HG03095 (cell line): Measurements from ENCODE around the gene MRGPRX2.

Experiments
- ATAC-seq: cut with Tn5 transposase; IDR thresholded peaks from one replicate; pipeline ENCODE4 v1.9.1; 2021; ENCODE audit warnings: moderate library complexity; ENCODE audit not compliant: unreplicated experiment

The MRGPRX2 gene

DNA sequence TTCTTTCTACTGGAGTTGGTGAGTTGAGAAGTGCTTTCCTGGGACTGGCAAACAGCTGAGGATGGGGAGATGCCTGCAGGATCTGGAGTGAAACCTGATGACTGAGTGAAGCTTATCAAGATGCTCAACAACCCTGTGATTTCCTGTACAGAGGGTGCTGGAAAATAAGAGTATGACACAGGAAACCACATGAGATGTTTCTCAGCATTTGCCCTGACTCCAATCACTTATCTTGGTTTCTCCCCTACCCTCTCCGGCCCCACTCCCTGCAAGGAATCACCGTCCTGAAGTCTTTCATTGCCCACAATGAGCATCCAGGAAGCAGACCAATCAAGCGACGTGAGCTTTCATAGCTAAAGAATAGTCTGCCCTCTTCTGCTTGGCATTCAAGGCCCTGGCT, at the start of gene MRGPRX2:
Gene MRGPRX2, minus strand, starts transcription at position 89 of the 400 bp plus-strand sequence. CDS start 4,315 bp downstream, outside the sequence.
- ATAC-seq: no peak

DNA sequence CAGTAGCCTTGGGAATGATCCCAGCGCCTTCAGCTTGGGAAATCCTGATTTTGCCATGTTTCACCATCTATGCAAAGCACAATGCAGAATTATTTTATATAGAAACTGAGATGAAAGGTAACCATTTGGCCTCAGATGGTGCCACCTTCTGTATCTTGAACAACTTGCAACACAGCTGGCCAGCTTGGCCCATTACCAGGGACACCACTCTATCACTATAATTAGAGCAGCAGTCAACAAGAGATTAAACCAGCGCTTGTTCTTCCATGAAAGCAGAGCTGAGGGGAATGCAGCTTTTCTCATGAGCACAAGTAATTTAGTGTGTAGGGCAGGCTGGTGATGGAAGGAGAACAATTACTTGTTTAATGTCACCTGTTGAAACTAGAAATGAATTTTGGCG, 49.8 kb upstream of the MRGPRX2 start:
- ATAC-seq: no peak

DNA sequence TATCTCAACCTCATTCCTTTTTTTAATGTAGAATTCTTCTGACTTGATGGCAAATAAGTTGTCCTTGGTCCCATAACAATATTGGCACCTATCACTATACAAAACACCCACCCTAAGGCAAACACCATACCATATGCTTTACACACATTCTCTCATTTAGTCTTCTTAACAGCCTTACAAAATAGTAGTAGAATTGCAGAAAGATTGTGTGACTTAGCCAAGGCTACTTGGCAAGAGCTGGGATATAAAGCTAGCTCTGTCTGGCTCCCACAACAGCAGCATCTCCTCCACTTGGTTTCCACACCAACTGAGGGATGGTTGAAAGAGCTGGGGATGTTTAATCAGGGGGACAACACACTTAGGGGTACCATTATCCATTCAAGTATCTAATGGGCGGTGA, 46.6 kb upstream of the MRGPRX2 start:
- no peak for ATAC-seq

DNA sequence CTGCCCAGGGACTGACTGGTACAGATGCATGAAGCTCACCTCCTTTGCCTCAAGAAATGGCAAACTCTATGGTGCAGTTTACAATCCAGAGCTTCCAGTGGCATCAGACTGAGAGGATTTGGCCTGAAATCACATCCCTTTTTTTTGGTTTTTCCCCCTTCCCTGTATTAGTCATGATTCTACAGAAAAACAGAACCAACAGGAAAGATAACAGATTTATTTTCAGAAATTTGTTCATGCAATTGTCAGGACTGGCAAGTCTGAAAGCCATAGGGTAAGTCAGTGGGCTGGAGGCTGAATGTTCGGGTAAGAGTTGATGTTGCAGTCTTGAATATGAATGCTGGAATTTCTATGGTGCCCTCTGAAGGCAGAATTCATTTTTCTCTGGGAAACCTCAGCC, 44.5 kb upstream of the MRGPRX2 start:
- no peak for ATAC-seq

DNA sequence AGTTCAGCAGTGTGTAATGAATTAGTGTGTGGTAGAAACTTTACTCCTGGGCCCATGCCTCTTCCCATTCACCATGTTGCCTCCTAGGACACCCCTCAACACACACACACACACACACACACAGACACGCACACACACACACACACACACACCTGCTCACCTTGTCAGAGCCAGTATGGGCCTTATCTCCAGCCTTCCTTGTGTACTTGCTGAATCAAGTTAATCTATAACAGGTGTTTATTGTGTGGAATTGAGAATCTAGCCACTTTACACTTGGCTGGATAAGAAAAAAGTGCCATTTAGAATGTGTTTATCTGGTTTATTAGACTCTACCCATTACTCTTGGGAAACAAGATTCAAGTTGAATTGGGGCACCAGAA, 42.0 kb upstream of the MRGPRX2 start:
- ATAC-seq: no peak

DNA sequence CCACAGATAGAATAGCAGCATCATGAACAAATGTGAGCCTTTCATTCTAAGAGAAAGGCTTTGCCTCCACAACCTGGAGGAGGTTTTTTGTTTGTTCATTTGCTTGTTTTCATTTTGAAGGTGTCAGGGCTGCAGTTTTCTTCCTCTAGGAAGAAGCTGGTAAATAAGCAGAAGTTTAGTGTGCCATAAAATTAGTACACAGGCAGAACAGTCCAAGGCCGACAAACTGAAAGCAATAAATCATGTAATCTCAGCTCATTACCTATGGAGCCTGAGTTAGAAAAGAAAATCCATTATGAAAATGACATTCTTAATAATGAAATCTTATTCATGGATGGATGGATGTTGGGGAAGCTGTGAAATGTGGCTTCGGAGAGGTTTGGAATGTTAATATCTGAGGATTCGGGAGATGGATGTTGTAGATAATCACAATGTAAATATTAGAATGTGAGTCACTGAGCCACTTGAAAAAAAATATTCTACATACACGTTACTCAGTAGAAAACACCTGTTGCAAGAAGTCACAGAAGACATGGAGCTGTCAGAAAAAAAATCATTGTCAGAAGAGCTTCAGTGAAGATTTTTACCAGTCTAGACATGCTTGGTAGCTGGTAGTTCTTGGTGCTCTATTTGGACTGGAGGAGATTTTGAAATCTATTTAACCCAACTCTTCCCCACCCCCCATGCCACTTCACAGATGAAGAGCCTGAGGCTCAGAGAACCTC, 41.4 kb upstream of the MRGPRX2 start:
- no peak for ATAC-seq

DNA sequence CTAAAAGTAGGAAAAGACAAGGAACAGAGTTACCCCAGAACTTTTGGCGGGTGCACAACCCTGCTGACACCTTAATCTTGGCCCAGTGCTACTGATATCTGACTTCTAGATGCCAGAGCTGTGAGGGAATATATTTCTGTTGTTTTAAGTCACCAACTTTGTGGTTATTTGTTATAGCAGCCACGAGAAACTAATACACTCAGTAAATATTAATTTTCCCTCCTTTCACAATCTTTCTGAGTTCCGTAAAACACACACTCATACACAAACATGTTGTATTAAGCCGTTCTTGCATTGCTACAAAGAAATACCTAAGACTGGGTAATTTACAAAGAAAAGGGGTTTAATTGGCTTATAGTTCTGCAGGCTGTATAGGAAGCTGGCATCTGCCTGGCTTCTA, 40.4 kb upstream of the MRGPRX2 start:
- ATAC-seq: no peak

DNA sequence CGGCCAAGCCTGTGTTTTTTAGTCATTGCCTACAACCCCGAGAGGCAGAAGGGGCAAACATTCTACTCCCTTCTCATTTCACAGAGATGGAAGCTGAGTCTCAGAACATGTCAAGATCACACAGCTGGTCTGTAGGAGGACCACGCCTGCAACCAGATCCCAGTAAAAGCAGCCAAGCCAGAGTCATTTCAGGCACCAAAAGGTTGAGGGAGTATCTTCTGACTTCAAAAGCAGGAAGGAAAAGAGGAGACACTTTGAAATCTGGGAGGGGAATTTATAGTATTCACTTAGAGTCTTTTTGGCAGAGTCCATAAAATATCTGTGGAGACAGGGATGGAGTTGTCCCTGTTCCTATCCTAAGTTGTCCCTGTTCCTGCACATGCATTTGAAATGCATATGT, 38.6 kb upstream of the MRGPRX2 start:
- no peak for ATAC-seq

DNA sequence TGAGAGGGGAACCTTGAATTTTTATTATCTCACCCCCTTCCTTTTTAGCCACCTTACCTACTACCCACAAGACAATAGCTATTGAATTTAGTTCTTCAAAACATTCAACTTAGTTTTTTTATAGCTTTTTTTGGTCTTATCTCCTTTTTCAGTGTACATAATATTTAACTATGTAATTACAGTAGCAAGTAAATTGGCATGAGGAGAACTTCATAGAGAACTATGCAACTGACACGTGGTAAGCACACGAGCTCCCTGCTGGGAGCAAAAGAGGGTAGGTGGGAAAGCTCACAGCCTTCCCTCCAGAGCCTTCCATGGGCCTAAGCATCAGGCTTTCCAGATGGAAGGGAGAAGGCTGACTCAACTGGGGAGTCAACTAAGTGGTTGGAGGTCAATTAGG, 34.3 kb upstream of the MRGPRX2 start:
- no peak for ATAC-seq

DNA sequence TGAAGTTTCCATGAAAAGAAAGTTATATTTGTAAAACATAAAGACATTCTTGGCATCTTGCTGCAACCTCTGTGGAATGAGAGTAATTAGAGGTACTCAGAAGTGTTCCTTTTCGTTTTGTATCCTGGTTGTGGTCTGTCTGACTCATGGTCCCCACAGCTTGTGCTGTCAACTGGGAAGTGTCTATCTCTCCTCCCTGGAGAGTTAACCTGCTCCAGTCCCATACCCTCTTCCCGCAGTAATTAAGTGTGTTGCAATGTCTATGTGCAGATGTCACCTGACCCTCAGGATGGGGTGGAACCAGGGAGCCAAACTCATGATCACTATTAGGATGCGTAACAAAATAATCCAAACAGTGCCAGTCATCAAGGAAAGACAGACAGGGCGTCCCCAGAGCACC, 33.5 kb upstream of the MRGPRX2 start:
- ATAC-seq: no peak

DNA sequence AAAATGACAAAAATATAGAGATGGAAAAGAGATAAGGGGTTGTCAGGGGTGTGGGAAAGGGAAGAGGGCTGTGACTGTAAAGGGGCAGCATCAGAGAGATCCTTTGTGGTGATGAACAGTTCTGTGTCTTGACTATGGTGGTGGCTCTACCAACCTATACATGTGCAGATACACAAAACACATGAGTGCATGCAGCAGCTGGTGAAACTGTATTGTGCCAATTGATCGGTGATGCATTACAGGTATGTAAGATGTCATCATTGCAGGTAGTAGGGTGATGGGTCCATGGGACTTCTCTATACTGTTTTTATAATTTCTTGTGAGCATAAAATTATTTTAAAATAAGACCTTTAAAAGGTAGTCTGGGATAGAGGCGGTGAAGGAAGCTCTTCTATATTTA, 32.3 kb upstream of the MRGPRX2 start:
- ATAC-seq: no peak

DNA sequence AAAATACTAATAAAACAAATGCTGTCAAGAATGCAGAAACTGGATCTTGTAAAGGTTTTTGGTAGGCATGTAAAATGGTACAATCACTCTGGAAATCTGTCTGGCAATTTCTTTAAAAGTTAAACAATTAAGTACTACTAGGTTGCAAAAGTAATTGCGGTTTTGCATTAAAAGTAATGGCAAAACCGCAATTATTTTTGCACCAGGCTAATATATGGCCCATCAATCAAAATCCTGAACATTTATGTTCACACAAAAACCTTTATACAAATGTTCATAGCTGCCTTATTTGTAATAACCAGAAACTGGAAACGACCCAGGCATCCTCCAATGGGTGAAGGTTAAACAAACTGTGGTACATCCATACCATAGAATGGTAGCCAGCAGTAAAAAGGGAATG, 31.8 kb upstream of the MRGPRX2 start:
- no peak for ATAC-seq

DNA sequence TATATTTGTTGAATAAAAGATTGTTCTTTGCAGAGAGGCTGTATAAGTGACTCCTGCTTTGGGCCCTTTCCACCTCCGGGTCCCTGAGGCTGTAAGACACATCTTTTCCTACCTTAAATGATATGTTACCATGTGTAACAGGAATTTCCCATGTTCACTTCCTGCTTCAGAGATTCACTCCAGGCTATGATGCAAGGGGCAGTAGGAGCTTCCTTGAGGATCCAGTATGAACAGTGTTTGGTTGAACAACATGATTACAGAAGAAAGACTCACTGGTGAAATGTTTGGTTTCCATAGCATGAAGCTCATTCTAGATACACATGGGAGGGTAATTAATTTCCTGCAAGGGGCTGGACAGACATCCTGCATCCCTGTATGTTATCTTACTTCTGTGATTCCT, 30.8 kb upstream of the MRGPRX2 start:
- no peak for ATAC-seq

DNA sequence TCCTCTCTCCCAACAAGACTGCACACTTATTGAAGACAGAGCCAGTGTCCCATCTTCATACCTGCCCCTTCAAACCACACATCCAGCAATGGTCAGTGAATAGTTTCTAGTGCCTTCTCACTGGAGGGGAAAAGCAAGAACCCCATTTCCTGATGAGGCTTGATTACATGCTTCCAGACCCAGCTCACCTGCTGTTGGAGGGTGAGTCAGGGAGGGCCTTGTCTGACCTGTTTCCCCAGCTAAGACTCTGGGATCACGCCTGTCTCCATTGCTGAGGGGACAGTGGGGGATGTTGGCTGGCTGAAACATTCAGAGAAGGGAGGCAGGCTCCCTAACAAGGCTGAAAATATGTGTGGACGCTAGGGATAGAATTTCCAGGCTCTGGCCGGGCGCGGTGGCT, 28.9 kb upstream of the MRGPRX2 start:
- ATAC-seq: no peak

DNA sequence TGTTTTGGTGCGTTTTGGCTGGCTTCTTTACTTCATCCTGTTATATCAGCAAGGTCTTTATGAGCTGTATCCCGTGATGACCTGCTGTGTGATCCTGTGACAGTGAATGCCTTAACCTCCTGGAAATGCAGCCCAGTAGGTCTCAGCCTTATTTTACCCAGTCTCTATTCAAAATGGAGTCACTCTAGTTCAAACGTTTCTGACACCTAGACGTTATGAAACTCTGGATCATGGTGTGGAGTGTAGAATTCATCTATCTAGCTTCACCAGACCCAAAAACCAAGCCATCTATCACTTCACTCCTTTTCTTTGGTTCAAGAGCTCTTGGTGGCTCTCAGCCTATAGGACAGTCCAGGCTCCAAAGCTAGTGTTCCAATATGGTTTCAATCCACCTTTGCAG, 28.3 kb upstream of the MRGPRX2 start:
- ATAC-seq: no peak

DNA sequence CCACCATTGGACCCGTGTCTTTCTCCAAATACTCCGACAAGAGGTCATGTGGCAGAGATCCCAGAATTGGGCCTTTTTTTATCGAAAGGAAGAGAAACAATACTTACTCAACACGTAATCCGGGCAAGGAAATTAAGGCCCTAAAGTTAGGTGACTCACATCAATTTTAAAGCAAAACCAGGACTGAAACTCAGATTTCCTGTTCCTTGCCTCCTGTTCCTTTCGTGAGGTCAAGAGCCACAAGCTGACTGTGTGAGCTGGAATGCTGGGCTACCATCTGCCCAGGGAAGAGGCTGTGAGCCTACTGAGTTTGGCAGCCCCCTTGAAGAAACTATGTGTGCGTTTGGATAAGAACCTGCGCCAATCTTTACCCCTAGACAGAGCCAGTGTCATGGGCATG, 27.1 kb upstream of the MRGPRX2 start:
- ATAC-seq: no peak

DNA sequence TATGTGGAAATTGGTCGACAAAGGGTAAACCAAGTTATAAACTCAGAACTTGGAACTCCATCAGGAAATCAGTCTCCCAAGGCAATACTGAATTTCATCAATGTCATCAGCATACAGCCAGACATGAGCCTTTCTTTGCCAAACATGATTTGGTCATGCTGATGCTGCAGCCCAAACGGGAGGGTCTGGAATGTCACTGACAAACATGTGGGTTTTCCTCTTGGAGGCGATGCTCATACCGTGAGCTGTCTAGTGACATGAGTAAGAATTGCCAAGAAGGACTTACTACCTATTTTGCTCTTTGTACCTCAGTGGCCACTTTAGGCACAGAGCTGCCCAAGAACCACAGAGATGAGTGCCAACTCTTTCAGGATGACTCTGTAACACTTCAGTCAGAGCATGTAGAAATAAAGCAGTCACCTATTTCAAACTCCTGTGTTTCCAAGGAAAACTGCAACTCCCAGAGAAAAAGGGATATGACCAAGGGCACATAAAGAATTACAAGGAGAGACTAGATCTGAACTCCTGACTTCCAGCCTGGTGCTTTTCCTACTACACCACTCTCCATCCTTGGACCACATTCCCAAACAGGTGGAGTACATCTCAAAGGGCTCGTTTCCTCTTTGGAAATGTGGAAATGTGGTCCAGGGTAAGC, 24.3 kb upstream of the MRGPRX2 start:
- ATAC-seq: no peak

DNA sequence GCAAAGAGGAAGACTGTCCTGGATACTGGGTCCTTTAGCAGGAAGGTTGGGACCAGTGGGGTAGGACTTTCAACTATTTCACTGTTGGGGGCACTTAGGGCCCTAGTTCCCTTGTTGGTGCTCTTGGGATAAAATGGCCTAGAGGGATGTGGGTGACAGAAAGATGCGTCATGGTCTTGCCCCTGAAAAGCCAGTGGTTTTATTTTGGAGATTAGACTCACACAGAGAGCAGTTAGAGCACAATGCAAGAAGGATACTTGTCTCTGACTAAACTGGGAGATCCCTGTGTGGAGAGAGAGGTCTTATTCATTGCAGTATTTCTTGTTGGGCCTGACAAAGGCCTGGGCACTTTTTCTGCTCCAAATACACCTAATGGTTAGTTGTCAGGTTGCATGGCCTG, 22.6 kb upstream of the MRGPRX2 start:
- no peak for ATAC-seq

DNA sequence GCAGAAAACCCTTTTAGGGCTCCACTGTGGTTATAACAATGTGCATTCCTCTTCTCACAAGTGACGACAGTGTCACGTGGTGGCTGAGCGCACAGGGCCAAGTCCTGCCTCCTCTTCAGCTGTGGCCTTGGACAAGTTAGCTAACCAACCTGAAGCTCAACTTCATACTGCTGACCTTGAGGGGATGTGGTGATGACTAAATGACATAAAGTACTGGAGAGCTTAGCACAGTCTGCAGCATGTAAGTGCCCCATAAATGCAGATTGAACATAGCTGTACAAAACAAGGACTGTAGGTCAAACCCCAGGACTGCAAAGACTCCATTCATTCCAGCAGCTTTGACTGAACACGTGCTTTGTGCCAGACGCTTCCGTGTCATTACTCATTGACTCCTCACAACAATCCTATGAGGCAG, 20.1 kb upstream of the MRGPRX2 start:
- ATAC-seq: no peak

DNA sequence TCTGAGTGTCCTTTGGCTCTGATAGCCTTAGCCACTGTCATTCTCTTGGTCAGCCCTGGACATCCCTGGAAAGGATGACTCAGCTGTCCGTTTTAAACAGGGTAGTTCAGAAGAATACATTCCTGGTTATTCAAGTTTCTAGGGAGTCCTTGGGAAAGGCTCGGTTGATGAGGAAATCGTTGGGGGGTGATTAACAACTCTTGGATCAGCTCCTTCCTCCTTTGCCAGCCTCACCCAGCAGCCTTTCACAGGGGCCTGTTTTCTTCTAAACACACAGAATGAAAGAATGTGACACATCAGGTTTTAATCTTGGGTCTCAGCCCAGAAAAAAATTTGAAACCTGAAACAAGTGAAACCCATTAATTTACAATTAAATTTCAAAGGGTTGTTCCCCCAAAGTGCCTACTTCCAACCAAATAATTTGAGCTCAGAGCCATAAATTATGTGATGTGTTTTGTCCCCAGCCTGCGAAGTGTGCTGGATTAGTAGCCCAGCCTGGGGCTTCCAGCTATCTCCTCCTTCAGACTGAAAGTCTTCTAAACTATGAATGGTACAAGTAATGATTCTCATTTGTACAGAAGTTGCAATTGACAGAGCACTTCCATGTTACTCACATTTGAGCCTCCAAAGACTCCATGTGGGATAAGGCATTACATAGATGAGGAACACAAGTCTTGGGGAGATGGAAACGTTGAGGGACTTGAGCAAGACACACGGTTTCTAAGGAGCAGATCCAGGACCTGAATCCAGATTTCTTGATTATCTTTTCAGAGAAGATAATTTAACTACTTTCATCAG, 19.3 kb upstream of the MRGPRX2 start:
- ATAC-seq: no peak

DNA sequence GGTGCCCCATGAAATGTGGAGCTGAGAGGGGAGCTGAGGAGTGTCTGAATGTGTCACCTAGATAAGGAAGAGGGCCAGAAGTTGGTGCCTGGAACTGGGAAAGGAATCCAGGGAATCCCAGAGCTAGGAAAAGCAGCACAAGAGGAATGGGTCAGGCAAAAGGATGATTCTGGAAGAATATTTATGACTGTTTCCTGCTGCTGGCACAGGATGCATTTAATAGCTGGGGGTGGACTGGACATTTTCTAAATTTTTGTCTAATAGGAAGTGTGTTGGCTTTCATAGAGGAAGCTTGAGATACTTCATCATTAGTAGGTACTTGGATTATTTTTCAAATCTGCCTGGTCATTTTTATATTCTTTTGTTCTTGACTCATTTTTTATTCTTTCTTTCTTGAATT, 17.4 kb upstream of the MRGPRX2 start:
- no peak for ATAC-seq
